Breast epithelium (tissue), 4 donors: ENCODE results near the gene ABCE1. TPM values are rescaled to one million over a fixed set of nuclear protein-coding genes. Genes with fewer than 3 reads are reported as not detected.

Experiments
- DNase-seq, 2 donors: peaks; one replicate each; pipeline ENCODE4 v3.0.0-alpha.2; 2019; ENCODE audit warnings: low spot score in 2 of 2
- H3K27ac ChIP-seq, 2 donors: fragments of 200-600 bp; sonication (generic) in 1 of 2; one replicate each; pipeline ENCODE4 v1.5.1; 2016 to 2019; ENCODE audit warnings: mild to moderate bottlenecking in 1 of 2
- H3K27me3 ChIP-seq, 2 donors: fragments of 200-600 bp; sonication (generic) in 1 of 2; one replicate each; pipeline versions ENCODE4 v1.5.1 to v1.6.0; 2017 to 2019; ENCODE audit warnings: control low read depth in 1 of 2, mild to moderate bottlenecking in 1 of 2
- H3K36me3 ChIP-seq: fragments of 200-600 bp; one replicate; pipeline ENCODE4 v1.5.1; 2019
- H3K4me1 ChIP-seq, 2 donors: fragments of 200-600 bp; sonication (generic); one replicate each; pipeline ENCODE4 v1.5.1; 2016 to 2019; ENCODE audit warnings: control low read depth in 1 of 2
- H3K4me3 ChIP-seq, 3 donors: fragments of 200-600 bp; sonication (generic); 1 replicate in 2 of 3; 2 replicates in 1 of 3; pipeline ENCODE4 v1.5.1; 2016 to 2019; ENCODE audit warnings: mild to moderate bottlenecking in 3 of 3, moderate library complexity in 2 of 3
- H3K9me3 ChIP-seq, 2 donors: fragments of 200-600 bp; sonication (generic) in 1 of 2; one replicate each; pipeline ENCODE4 v1.5.1; 2016 to 2019; ENCODE audit warnings: control low read depth in 1 of 2
- CTCF ChIP-seq, 3 donors: fragments of 450-650 bp; IDR thresholded peaks; one replicate each; pipeline ENCODE4 v1.5.1; 2016 to 2017; ENCODE audit warnings: antibody characterized with exemption in 3 of 3, mild to moderate bottlenecking in 3 of 3, moderate library complexity in 3 of 3
- POLR2A ChIP-seq: fragments of 450-650 bp; IDR thresholded peaks from one replicate; pipeline ENCODE4 v1.6.1; 2016; ENCODE audit warnings: antibody characterized with exemption, mild to moderate bottlenecking, moderate library complexity
- POLR2AphosphoS5 ChIP-seq, 3 donors: sonication (generic); formaldehyde crosslinking; IDR thresholded peaks; one replicate each; pipeline ENCODE4 v1.6.1; 2017; ENCODE audit warnings: antibody characterized with exemption in 3 of 3
- intact Hi-C: fragments of 100-400 bp; cut with DNase I; formaldehyde crosslinking; loops from one replicate; pipeline ENCODE4 v1.15.1; 2023; ENCODE audit warnings: low total_unique reads
- total RNA-seq, 3 donors: library from RNA; depleted of rRNA; stranded (reverse); fragments of >200 nt; gene quantifications; one replicate each; pipeline ENCODE4 v1.1.0, GENCODE V29; 2016

ABCE1 gene
- total RNA-seq, 3 donors from 2014 or later = 56.8 to 85.2 (median 78.0) TPM

- DNase-seq = no peak
- Histone ChIP-seq H3K27ac (no peak overlapping the region), H3K9me3 (no peaks in the 10 kb centered on the region), H3K36me3 (no peaks in the 10 kb centered on the region), H3K4me1 (no peaks in the 10 kb centered on the region), H3K27me3 (no peaks in the 10 kb centered on the region), H3K4me3 (no peak overlapping the region)
- intact Hi-C loops = no loop called here
- no peak for TF ChIP-seq POLR2A
- TF ChIP-seq CTCF (IDR thresholded peaks at IDR 0.05) = no peak
- no peak for TF ChIP-seq POLR2AphosphoS5 (IDR thresholded peaks at IDR 0.05)
Measured at GRCh38 chr4:145071560-145071959, 26.6 kb upstream of the ABCE1 start.

GRCh38 chr4:145075742-145076468 is 22.2 kb upstream of the ABCE1 start:
- Histone ChIP-seq H3K9me3 (no peaks in the 10 kb centered on the region), H3K4me1 (no peaks in the 10 kb centered on the region), H3K36me3 (no peaks in the 10 kb centered on the region), H3K27me3 (no peaks in the 10 kb centered on the region), H3K27ac (no peak overlapping the region), H3K4me3 (no peak overlapping the region)
- no peak for TF ChIP-seq CTCF (IDR thresholded peaks at IDR 0.05)
- no peak for TF ChIP-seq POLR2A
- no peak for TF ChIP-seq POLR2AphosphoS5 (IDR thresholded peaks at IDR 0.05)
- intact Hi-C loops = no loop called here
- no peak for DNase-seq

- no peak for DNase-seq
- Histone ChIP-seq H3K27me3 (no peaks in the 10 kb centered on the region), H3K27ac (no peak overlapping the region), H3K4me1 (no peaks in the 10 kb centered on the region), H3K9me3 (no peaks in the 10 kb centered on the region), H3K4me3 (no peak overlapping the region), H3K36me3 (no peaks in the 10 kb centered on the region)
- intact Hi-C loops = no loop called here
- no peak for TF ChIP-seq POLR2A
- TF ChIP-seq POLR2AphosphoS5 (IDR thresholded peaks at IDR 0.05) = no peak
- no peak for TF ChIP-seq CTCF (IDR thresholded peaks at IDR 0.05)
Measured at GRCh38 chr4:145076469-145076855, 21.6 kb upstream of the ABCE1 start.

- DNase-seq = no peak
- H3K27ac ChIP-seq = no peak overlapping the region
- intact Hi-C loops = no loop called here
- H3K4me3 ChIP-seq = no peak overlapping the region
- TF ChIP-seq CTCF (IDR thresholded peaks at IDR 0.05) (no peak), POLR2AphosphoS5 (IDR thresholded peaks at IDR 0.05) (no peak), POLR2A (no peak)
- H3K36me3 ChIP-seq = no peaks in the 10 kb centered on the region
- no peaks in the 10 kb centered on the region for H3K27me3 ChIP-seq
- H3K4me1 ChIP-seq = no peaks in the 10 kb centered on the region
- no peaks in the 10 kb centered on the region for H3K9me3 ChIP-seq
Measured at GRCh38 chr4:145081756-145082155, 16.4 kb upstream of the ABCE1 start.

- H3K4me1 ChIP-seq = no peaks in the 10 kb centered on the region
- no peaks in the 10 kb centered on the region for H3K36me3 ChIP-seq
- intact Hi-C loops = no loop called here
Measured at GRCh38 chr4:145083891-145084605, 14.1 kb upstream of the ABCE1 start.

More at GRCh38 chr4:145083891-145084605, 14.1 kb upstream of the ABCE1 start:
- DNase-seq = no peak
- Histone ChIP-seq H3K27ac (no peak overlapping the region), H3K27me3 (no peaks in the 10 kb centered on the region), H3K9me3 (no peaks in the 10 kb centered on the region), H3K4me3 (no peak overlapping the region)
- TF ChIP-seq CTCF (IDR thresholded peaks at IDR 0.05) = no peak
- no peak for TF ChIP-seq POLR2A
- no peak for TF ChIP-seq POLR2AphosphoS5 (IDR thresholded peaks at IDR 0.05)
